Lower leg skin (tissue), 3 donors: ENCODE results near the gene ART3.
"Not testable (repeated sequence)": the region's sequence is repeated elsewhere in the genome, so short reads cannot be mapped to it uniquely, and the experiment has no call there.

Experiments
- CTCF ChIP-seq, 3 donors: fragments of 450-650 bp; IDR thresholded peaks; one replicate each; pipeline ENCODE4 v1.5.1; 2016; ENCODE audit warnings: antibody characterized with exemption in 3 of 3, mild to moderate bottlenecking in 3 of 3, moderate library complexity in 2 of 3
- POLR2A ChIP-seq, 2 donors: fragments of 450-650 bp; IDR thresholded peaks; one replicate each; pipeline ENCODE4 v1.6.1; 2016 to 2017; ENCODE audit warnings: antibody characterized with exemption in 2 of 2, mild to moderate bottlenecking in 1 of 2, moderate library complexity in 1 of 2

GRCh38 chr4:76044686-76045085, 29.8 kb upstream of the ART3 start:
- TF ChIP-seq CTCF, POLR2A (IDR thresholded peaks at IDR 0.05): not testable (repeated sequence)
